HEK293T (cell line): ENCODE measurements around the gene MANEAL.

Source experiments
- CTCF ChIA-PET: fragments of 350-600 bp; formaldehyde crosslinking; extraction: SDS; loops from one replicate; lab custom pipeline; 2021; ENCODE audit warnings: antibody characterized with exemption, inconsistent platforms; lab: Yijun Ruan, JAX
- POLR2A ChIA-PET: fragments of 350-600 bp; formaldehyde crosslinking; extraction: SDS; loops from one replicate; lab custom pipeline; 2020; ENCODE audit warnings: antibody characterized with exemption, inconsistent platforms; lab: Yijun Ruan, JAX
- DNase-seq: peaks from one replicate; pipeline ENCODE4 v3.0.0; 2012; ENCODE audit warnings: mixed read lengths; ENCODE audit errors: extremely low spot score
- ARNT ChIP-seq: fragments of 450-650 bp; IDR thresholded peaks from 2 replicates; pipeline ENCODE4 v1.6.1; 2017; ENCODE audit warnings: mild to moderate bottlenecking
- BHLHE40 ChIP-seq: fragments of 450-650 bp; IDR thresholded peaks from 2 replicates; pipeline ENCODE4 v1.6.1; 2016; ENCODE audit warnings: mild to moderate bottlenecking, moderate library complexity, borderline replicate concordance
- CTBP1 ChIP-seq: fragments of 450-650 bp; IDR thresholded peaks from 2 replicates; pipeline ENCODE4 v1.6.1; 2016; ENCODE audit warnings: borderline replicate concordance
- ELF4 ChIP-seq: fragments of 450-650 bp; IDR thresholded peaks from 2 replicates; pipeline ENCODE4 v1.6.1; 2017; ENCODE audit warnings: antibody characterized with exemption
- FOXA1 ChIP-seq: fragments of 450-650 bp; IDR thresholded peaks from 2 replicates; pipeline ENCODE4 v1.6.1; 2016; ENCODE audit warnings: mild to moderate bottlenecking
- FOXK2 ChIP-seq: fragments of 450-650 bp; IDR thresholded peaks from 2 replicates; pipeline ENCODE4 v1.6.1; 2016; ENCODE audit warnings: mild to moderate bottlenecking
- FOXM1 ChIP-seq: fragments of 450-650 bp; IDR thresholded peaks from 2 replicates; pipeline ENCODE4 v1.6.1; 2017; ENCODE audit warnings: mild to moderate bottlenecking, borderline replicate concordance
- HDGF ChIP-seq: fragments of 450-650 bp; IDR thresholded peaks from 2 replicates; pipeline ENCODE4 v1.6.1; 2017; ENCODE audit warnings: antibody characterized with exemption, borderline replicate concordance
- L3MBTL2 ChIP-seq: fragments of 450-650 bp; conservative IDR thresholded peaks from 2 replicates; pipeline ENCODE4 v1.6.1; 2016; ENCODE audit warnings: mild to moderate bottlenecking
- LEF1 ChIP-seq: fragments of 450-650 bp; IDR thresholded peaks from 2 replicates; pipeline ENCODE4 v1.6.1; 2017; ENCODE audit warnings: mild to moderate bottlenecking, borderline replicate concordance
- NFRKB ChIP-seq: fragments of 450-650 bp; IDR thresholded peaks from 2 replicates; pipeline ENCODE4 v1.6.1; 2016; ENCODE audit warnings: mild to moderate bottlenecking, moderate library complexity
- SP1 ChIP-seq: fragments of 450-650 bp; IDR thresholded peaks from 2 replicates; pipeline ENCODE4 v1.6.1; 2017
- SUZ12 ChIP-seq: fragments of 450-650 bp; IDR thresholded peaks from 2 replicates; pipeline ENCODE4 v1.6.1; 2016; ENCODE audit warnings: mild to moderate bottlenecking
- TARDBP ChIP-seq: fragments of 450-650 bp; IDR thresholded peaks from 2 replicates; pipeline ENCODE4 v1.6.1; 2016
- ZNF384 ChIP-seq: fragments of 450-650 bp; IDR thresholded peaks from 2 replicates; pipeline ENCODE4 v1.6.1; 2016
- TF ChIP-seq, protein P1 (sequence below): fragments of 450-650 bp; IDR thresholded peaks from 2 replicates; pipeline ENCODE4 v1.6.1; 2016

The MANEAL gene

GRCh38 chr1:37808369-37809319 lies 15.0 kb downstream of the MANEAL start:
- TF ChIP-seq CTBP1 (no peak), NFRKB (no peak), L3MBTL2 (no peak), SUZ12 (no peak), LEF1 (no peak), ARNT (no peak), ELF4 (no peak), BHLHE40 (no peak), TARDBP (no peak), HDGF (no peak), FOXA1 (no peak)
- DNase-seq, result peak; percentile 73
- ChIA-PET CTCF (interaction anchor here (0.6 to 0.8 kb wide), 2 partner anchors 33 to 51 kb away, joined by 3 read pairs; no protein-coding TSS in a partner anchor), POLR2A (interaction anchor here (0.9 to 5.1 kb wide), 16 partner anchors 9 to 220 kb away, joined by 3 to 32 read pairs (median 4); partner anchors contain the start of genes MANEAL and MTF1)

DNA sequence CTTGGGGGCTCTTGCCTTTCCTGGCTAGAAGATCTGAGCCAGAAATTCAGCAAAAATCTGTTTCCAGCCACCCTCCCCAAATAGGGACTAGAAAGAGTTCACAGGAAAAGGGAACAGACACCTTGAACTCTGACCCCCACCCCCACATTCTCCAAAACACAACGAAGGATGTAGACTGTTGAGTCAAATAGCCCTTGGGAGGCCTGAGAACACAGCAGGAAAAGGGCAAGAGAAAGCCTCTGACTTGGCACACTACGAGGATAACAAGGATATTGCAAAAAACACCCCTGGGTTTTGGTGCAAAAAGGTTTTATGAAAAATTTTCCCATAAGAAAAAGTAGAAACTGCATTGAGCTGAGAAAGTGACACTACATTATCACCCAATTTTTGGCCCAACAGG lies 16.3 kb downstream of the MANEAL start:
- ChIA-PET POLR2A (no interaction called here), CTCF (no interaction called here)
- TF ChIP-seq ELF4, result no peak
- no peak for TF ChIP-seq FOXA1
- no peak for TF ChIP-seq FOXK2
- TF ChIP-seq FOXM1, result no peak
- TF ChIP-seq HDGF, result no peak
- no peak for TF ChIP-seq NFRKB
- no peak for TF ChIP-seq TARDBP
- TF ChIP-seq SP1, result no peak
- TF ChIP-seq, protein P1, sequence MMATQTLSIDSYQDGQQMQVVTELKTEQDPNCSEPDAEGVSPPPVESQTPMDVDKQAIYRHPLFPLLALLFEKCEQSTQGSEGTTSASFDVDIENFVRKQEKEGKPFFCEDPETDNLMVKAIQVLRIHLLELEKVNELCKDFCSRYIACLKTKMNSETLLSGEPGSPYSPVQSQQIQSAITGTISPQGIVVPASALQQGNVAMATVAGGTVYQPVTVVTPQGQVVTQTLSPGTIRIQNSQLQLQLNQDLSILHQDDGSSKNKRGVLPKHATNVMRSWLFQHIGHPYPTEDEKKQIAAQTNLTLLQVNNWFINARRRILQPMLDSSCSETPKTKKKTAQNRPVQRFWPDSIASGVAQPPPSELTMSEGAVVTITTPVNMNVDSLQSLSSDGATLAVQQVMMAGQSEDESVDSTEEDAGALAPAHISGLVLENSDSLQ, result no peak
- no peak for TF ChIP-seq BHLHE40
- no peak for TF ChIP-seq ZNF384
- TF ChIP-seq CTBP1, result no peak
- TF ChIP-seq SUZ12, result no peak
- no peak for TF ChIP-seq L3MBTL2
- no peak for TF ChIP-seq LEF1
- no peak for TF ChIP-seq ARNT
- DNase-seq, result no peak

GRCh38 chr1:37811027-37811655 lies 17.5 kb downstream of the MANEAL start:
- CTCF ChIA-PET, result interaction anchor here (0.9 kb wide), 1 partner anchor 10 kb away, joined by 3 read pairs; no protein-coding TSS in a partner anchor
- no peak for TF ChIP-seq FOXK2
- TF ChIP-seq SP1, result no peak
- no peak for TF ChIP-seq HDGF
- TF ChIP-seq FOXA1, result no peak
- 0 out of 2 replicates have a peak, but pooled peaks have one; percentile 10 for TF ChIP-seq L3MBTL2
- DNase-seq, result peak; percentile 78
- POLR2A ChIA-PET, result interaction anchor here (1.0 kb wide), 1 partner anchor 17 kb away, joined by 3 read pairs; the partner anchor contains the start of gene MANEAL

- ChIA-PET CTCF (no interaction called here), POLR2A (no interaction called here)
- TF ChIP-seq ARNT, result no peak
- no peak for TF ChIP-seq LEF1
- TF ChIP-seq, protein P1, result no peak
- DNase-seq, result no peak
Measured at GRCh38 chr1:37813529-37814145, 20.0 kb downstream of the MANEAL start.

- ChIA-PET POLR2A (no interaction called here), CTCF (no interaction called here)
- TF ChIP-seq ZNF384 (no peak), NFRKB (no peak), TARDBP (no peak), SP1 (no peak), FOXA1 (no peak), ARNT (no peak), BHLHE40 (no peak), LEF1 (no peak), SUZ12 (no peak), L3MBTL2 (no peak), HDGF (no peak), CTBP1 (no peak), FOXM1 (no peak), FOXK2 (no peak), ELF4 (no peak)
- TF ChIP-seq, protein P1, result no peak
- DNase-seq, result no peak
Measured at GRCh38 chr1:37814252-37814651, 20.6 kb downstream of the MANEAL start.
